Peyer's patch (tissue), 4 donors: ENCODE results near the gene RHOT1. TPM values are rescaled to one million over a fixed set of nuclear protein-coding genes. Genes with fewer than 3 reads are reported as not detected.

Source experiments
- DNase-seq, 3 donors: peaks; one replicate each; pipeline ENCODE4 v3.0.0-alpha.2; 2017 to 2019
- H3K27ac ChIP-seq, 4 donors: fragments of 200-600 bp; sonication (generic); one replicate each; pipeline ENCODE4 v1.5.1; 2016 to 2019
- H3K27me3 ChIP-seq, 2 donors: fragments of 200-600 bp; sonication (generic); one replicate each; pipeline ENCODE4 v1.5.1; 2019
- H3K36me3 ChIP-seq, 3 donors: fragments of 200-600 bp; sonication (generic); one replicate each; pipeline ENCODE4 v1.5.1; 2016 to 2019
- H3K4me1 ChIP-seq, 4 donors: fragments of 200-600 bp; sonication (generic); one replicate each; pipeline ENCODE4 v1.5.1; 2016 to 2019
- H3K4me3 ChIP-seq, 4 donors: fragments of 200-600 bp; sonication (generic); 1 replicate in 3 of 4; 2 replicates in 1 of 4; pipeline ENCODE4 v1.5.1; 2016 to 2019; ENCODE audit warnings: mild to moderate bottlenecking in 1 of 4
- H3K9me3 ChIP-seq, 4 donors: fragments of 200-600 bp; sonication (generic); one replicate each; pipeline ENCODE4 v1.5.1; 2016 to 2019; ENCODE audit warnings: mild to moderate bottlenecking in 1 of 4
- CTCF ChIP-seq, 6 experiments: fragments of 450-650 bp in 4 of 6; fragments of 200-600 bp in 2 of 6; sonication (generic) in 1 of 6; IDR thresholded peaks; one replicate each; pipeline ENCODE4 v1.5.1; 2017 to 2019; ENCODE audit warnings: antibody characterized with exemption in 6 of 6, mild to moderate bottlenecking in 3 of 6, moderate library complexity in 1 of 6
- POLR2A ChIP-seq, 2 donors: fragments of 450-650 bp; IDR thresholded peaks; one replicate each; pipeline ENCODE4 v1.5.1; 2017; ENCODE audit warnings: antibody characterized with exemption in 2 of 2, mild to moderate bottlenecking in 2 of 2, moderate library complexity in 2 of 2
- total RNA-seq, 4 donors: library from RNA; depleted of rRNA; stranded (reverse); fragments of >200 nt; gene quantifications; one replicate each; pipeline ENCODE4 v1.1.0, GENCODE V29; 2016

RHOT1 gene
- total RNA-seq, 4 donors from 2014 or later, result 31.4 to 54.9 (median 47.7) TPM

DNA sequence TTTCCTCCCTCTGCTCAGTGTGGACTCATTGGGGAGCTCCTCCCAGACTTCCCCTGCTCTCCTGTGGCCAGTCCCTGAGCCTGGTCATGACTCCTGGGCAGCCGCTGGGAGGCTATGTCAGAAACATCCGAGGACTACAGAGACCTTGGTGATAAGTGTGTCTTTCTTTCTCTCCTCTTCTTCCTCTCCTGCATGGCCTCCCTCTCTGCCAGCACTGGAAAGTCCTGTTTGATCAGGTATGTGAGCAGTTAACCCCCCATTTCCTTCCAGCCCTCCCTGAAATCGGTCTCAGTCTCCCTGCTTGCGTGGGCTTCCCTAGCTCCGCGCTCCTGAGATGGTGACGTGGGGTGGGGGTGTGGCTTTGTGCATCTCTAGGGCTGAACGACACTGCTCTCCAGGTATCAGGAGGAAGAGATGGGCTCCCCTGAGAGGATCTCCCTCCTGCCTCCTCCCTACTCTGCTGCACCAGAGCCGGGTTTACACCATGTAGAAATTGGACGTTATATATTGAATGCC lies 125.4 kb downstream of the RHOT1 start:
- Histone ChIP-seq H3K36me3 (no peaks in the 10 kb centered on the region), H3K4me3 (no peak overlapping the region), H3K9me3 (no peaks in the 10 kb centered on the region), H3K4me1 (peaks cover 0 to 25% (median 16%) of the 10 kb centered on the region in 4 donors), H3K27ac (no peak overlapping the region), H3K27me3 (peaks cover 0 to 13% of the 10 kb centered on the region in 2 donors)
- TF ChIP-seq CTCF (IDR thresholded peaks at IDR 0.05), result no peak
- TF ChIP-seq POLR2A (IDR thresholded peaks at IDR 0.05), result no peak
- DNase-seq, result no peak

GRCh38 chr17:32268734-32269288 lies 126.5 kb downstream of the RHOT1 start:
- H3K4me3 ChIP-seq, result no peak overlapping the region
- no peaks in the 10 kb centered on the region for H3K36me3 ChIP-seq
- peaks cover 0 to 13% of the 10 kb centered on the region in 2 donors for H3K27me3 ChIP-seq
- TF ChIP-seq CTCF (IDR thresholded peaks at IDR 0.05) (no peak), POLR2A (IDR thresholded peaks at IDR 0.05) (no peak)
- no peak for DNase-seq
- no peak overlapping the region for H3K27ac ChIP-seq
- H3K9me3 ChIP-seq, result no peaks in the 10 kb centered on the region
- H3K4me1 ChIP-seq, result peaks cover 0 to 25% (median 16%) of the 10 kb centered on the region in 4 donors

DNA sequence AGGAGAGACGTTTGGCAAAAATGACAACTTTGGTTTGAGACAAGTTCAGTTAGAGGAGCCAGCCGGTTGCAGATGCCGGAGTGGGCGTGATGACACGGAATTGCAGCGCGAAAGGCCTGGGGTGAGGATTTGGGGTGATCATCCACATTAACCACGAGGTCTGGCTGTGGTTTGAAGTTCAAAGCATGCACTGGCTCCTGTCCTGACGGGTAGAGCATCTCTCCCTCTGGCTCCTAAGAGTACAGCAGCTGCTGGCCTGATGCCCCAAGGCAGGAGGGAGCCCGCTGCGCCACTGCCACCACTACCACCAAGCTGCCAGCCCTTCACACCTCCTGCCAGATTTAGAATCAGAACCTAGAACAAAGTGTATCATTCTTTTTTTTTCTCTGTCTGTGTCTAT lies 127.1 kb downstream of the RHOT1 start:
- no peak overlapping the region for H3K27ac ChIP-seq
- H3K9me3 ChIP-seq, result no peaks in the 10 kb centered on the region
- H3K4me3 ChIP-seq, result no peak overlapping the region
- peaks cover 0 to 13% of the 10 kb centered on the region in 2 donors for H3K27me3 ChIP-seq
- TF ChIP-seq POLR2A (IDR thresholded peaks at IDR 0.05) (no peak), CTCF (IDR thresholded peaks at IDR 0.05) (no peak)
- no peak for DNase-seq
- no peaks in the 10 kb centered on the region for H3K36me3 ChIP-seq
- H3K4me1 ChIP-seq, result peaks cover 0 to 25% (median 16%) of the 10 kb centered on the region in 4 donors

DNA sequence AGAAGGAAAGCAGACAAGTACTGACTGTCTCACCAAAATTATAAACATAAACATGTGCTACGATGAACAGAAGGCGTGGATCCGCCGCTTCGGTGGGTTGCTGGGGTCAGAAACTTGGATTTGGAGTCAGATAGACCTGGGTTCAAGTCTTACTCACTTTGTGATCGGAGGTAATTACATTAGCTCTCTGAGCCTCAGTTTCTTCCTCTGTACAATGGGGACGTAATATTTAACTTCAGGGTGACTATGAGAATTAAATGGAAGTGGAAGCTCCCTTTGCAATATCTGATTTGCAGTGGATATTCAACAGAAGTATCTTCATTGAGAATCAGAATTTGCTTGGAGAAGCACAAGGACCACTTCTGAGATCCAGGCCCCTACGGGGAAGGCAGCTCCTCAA lies 129.5 kb downstream of the RHOT1 start:
- Histone ChIP-seq H3K27me3 (peaks cover 0 to 11% of the 10 kb centered on the region in 2 donors), H3K36me3 (no peaks in the 10 kb centered on the region), H3K4me1 (peaks cover 0 to 12% (median 6%) of the 10 kb centered on the region in 4 donors), H3K27ac (no peak overlapping the region), H3K9me3 (no peaks in the 10 kb centered on the region), H3K4me3 (no peak overlapping the region)
- DNase-seq, result no peak
- TF ChIP-seq POLR2A (IDR thresholded peaks at IDR 0.05) (no peak), CTCF (IDR thresholded peaks at IDR 0.05) (no peak)

GRCh38 chr17:32274101-32274500 lies 131.8 kb downstream of the RHOT1 start:
- no peak for DNase-seq
- no peak for TF ChIP-seq POLR2A (IDR thresholded peaks at IDR 0.05)
- TF ChIP-seq CTCF (IDR thresholded peaks at IDR 0.05), result no peak
- no peaks in the 10 kb centered on the region for H3K27me3 ChIP-seq
- H3K9me3 ChIP-seq, result no peaks in the 10 kb centered on the region
- H3K4me1 ChIP-seq, result no peaks in the 10 kb centered on the region
- no peak overlapping the region for H3K4me3 ChIP-seq
- H3K27ac ChIP-seq, result no peak overlapping the region
- H3K36me3 ChIP-seq, result no peaks in the 10 kb centered on the region
